GM23338 (cell line): Measurements from ENCODE around the gene KRT71. TPM values are rescaled to one million over a fixed set of nuclear protein-coding genes. Genes with fewer than 3 reads are reported as not detected.

ENCODE experiments used
- ATAC-seq: fragments of 200-7000 bp; cut with Tn5 transposase; 3 replicates; pipeline ENCODE4 v1.9.1; 2020
- DNase-seq: peaks from one replicate; pipeline ENCODE4 v3.0.0-alpha.2; 2015; ENCODE audit warnings: low spot score
- H2AFZ ChIP-seq: fragments of 200-600 bp; sonication (generic); 2 replicates; pipeline ENCODE4 v1.8.0; 2016; ENCODE audit warnings: antibody characterized with exemption, mild to moderate bottlenecking, moderate library complexity
- H3F3A ChIP-seq: fragments of 200-600 bp; sonication (generic); replicated peaks from 2 replicates; pipeline ENCODE4 v1.8.0; 2017; ENCODE audit warnings: antibody characterized with exemption, mixed run types, low read depth
- H3K27ac ChIP-seq: fragments of 200-600 bp; sonication (generic); 2 replicates; pipeline ENCODE4 v1.6.1; 2016; ENCODE audit warnings: low read depth
- H3K27me3 ChIP-seq: fragments of 200-600 bp; sonication (generic); 2 replicates; pipeline ENCODE4 v1.8.0; 2016; ENCODE audit warnings: mild to moderate bottlenecking, mixed run types, moderate library complexity; ENCODE audit not compliant: insufficient read depth
- H3K36me3 ChIP-seq: fragments of 200-600 bp; sonication (generic); 2 replicates; pipeline ENCODE4 v1.8.0; 2016; ENCODE audit warnings: mild to moderate bottlenecking; ENCODE audit not compliant: insufficient read depth
- H3K4me1 ChIP-seq: fragments of 200-600 bp; sonication (generic); 2 replicates; pipeline ENCODE4 v1.8.0; 2016; ENCODE audit warnings: mild to moderate bottlenecking, moderate library complexity; ENCODE audit not compliant: insufficient read depth
- H3K4me2 ChIP-seq: fragments of 200-600 bp; sonication (generic); 2 replicates; pipeline ENCODE4 v1.7.1; 2017; ENCODE audit warnings: mixed run types
- H3K4me3 ChIP-seq: fragments of 200-600 bp; sonication (generic); 2 replicates; pipeline ENCODE4 v1.6.1; 2016; ENCODE audit warnings: mixed run types
- H3K79me2 ChIP-seq: fragments of 200-600 bp; sonication (generic); replicated peaks from 2 replicates; pipeline ENCODE4 v1.8.0; 2017; ENCODE audit warnings: mild to moderate bottlenecking; ENCODE audit not compliant: insufficient read depth
- H3K9me2 ChIP-seq: fragments of 200-600 bp; sonication (generic); 2 replicates; pipeline ENCODE4 v1.8.0; 2017; ENCODE audit not compliant: insufficient read depth
- H4K20me1 ChIP-seq: fragments of 200-600 bp; sonication (generic); replicated peaks from 2 replicates; pipeline ENCODE4 v1.8.0; 2017; ENCODE audit warnings: mild to moderate bottlenecking; ENCODE audit not compliant: insufficient read depth
- H3K27ac Mint-ChIP-seq: 2 replicates; pipeline ENCODE4 v1.8.0; 2020; ENCODE audit warnings: inconsistent platforms, mild to moderate bottlenecking, moderate library complexity, mixed read lengths
- H3K27me3 Mint-ChIP-seq: 3 replicates; pipeline ENCODE4 v1.8.0; 2022; ENCODE audit warnings: low read depth, mild to moderate bottlenecking, moderate library complexity, mixed read lengths, inconsistent platforms; ENCODE audit not compliant: insufficient read depth, poor library complexity
- H3K36me3 Mint-ChIP-seq: 3 replicates; pipeline ENCODE4 v1.8.0; 2021; ENCODE audit warnings: low read depth, mild to moderate bottlenecking, inconsistent platforms, moderate library complexity, mixed read lengths
- H3K4me1 Mint-ChIP-seq: 3 replicates; pipeline ENCODE4 v1.8.0; 2020; ENCODE audit warnings: mild to moderate bottlenecking, inconsistent platforms, mixed read lengths
- H3K4me3 Mint-ChIP-seq: 3 replicates; pipeline ENCODE4 v1.8.0; 2021; ENCODE audit warnings: moderate library complexity, mild to moderate bottlenecking, inconsistent platforms, mixed read lengths
- H3K9me3 Mint-ChIP-seq: 3 replicates; pipeline ENCODE4 v1.8.0; 2020; ENCODE audit warnings: moderate library complexity, mild to moderate bottlenecking, inconsistent platforms, mixed read lengths
- CTCF ChIP-seq, 2 experiments: fragments of 200-600 bp in 1 of 2; sonication (generic) in 1 of 2; conservative IDR thresholded peaks; 2 replicates each; pipeline versions ENCODE4 v1.5.1 to v1.6.1; 2016 to 2017; ENCODE audit warnings: antibody characterized with exemption in 2 of 2, low read depth in 2 of 2, mild to moderate bottlenecking in 2 of 2, moderate library complexity in 1 of 2
- ETS1 ChIP-seq: IDR thresholded peaks from 2 replicates; pipeline ENCODE4 v1.6.1; 2016; ENCODE audit warnings: antibody characterized with exemption
- EZH2 ChIP-seq: fragments of 200-600 bp; sonication (generic); IDR thresholded peaks from one replicate; pipeline ENCODE4 v1.8.0; 2017; ENCODE audit warnings: antibody characterized with exemption, mild to moderate bottlenecking, low read depth; ENCODE audit not compliant: unreplicated experiment
- EZH2phosphoT487 ChIP-seq: fragments of 200-600 bp; sonication (generic); IDR thresholded peaks from one replicate; pipeline ENCODE4 v1.8.1; 2018; ENCODE audit warnings: antibody characterized with exemption; ENCODE audit not compliant: unreplicated experiment
- JUNB ChIP-seq: IDR thresholded peaks from one replicate; pipeline ENCODE4 v1.6.1; 2016; ENCODE audit warnings: antibody characterized with exemption; ENCODE audit not compliant: unreplicated experiment
- POLR2AphosphoS5 ChIP-seq: IDR thresholded peaks from 2 replicates; pipeline ENCODE4 v1.6.1; 2016; ENCODE audit warnings: antibody characterized with exemption, low read depth
- STAT1 ChIP-seq: IDR thresholded peaks from one replicate; pipeline ENCODE4 v1.6.1; 2016; ENCODE audit warnings: antibody characterized with exemption; ENCODE audit not compliant: unreplicated experiment
- ZNF114 ChIP-seq: fragments of 250-450 bp; sonication (Bioruptor Pico); IDR thresholded peaks from 2 replicates; pipeline ENCODE4 v1.5.0; 2020; ENCODE audit warnings: mild to moderate bottlenecking, moderate library complexity
- polyA plus RNA-seq: library from polyadenylated mRNA; unstranded; fragments of >200 nt; fragmentation: Nextera tagmentation; extraction: Ambion mirVana; gene quantifications from 2 replicates; pipeline ENCODE4 v1.2.1, GENCODE V29; 2016
- total RNA-seq: library from RNA; depleted of rRNA; stranded (reverse); fragments of >200 nt; shearing (Covaris generic); gene quantifications from 2 replicates; pipeline ENCODE4 v1.2.3, GENCODE V29; 2014
- TF ChIP-seq, protein P1 (sequence below): fragments of 250-450 bp; sonication (Bioruptor Pico); IDR thresholded peaks from 2 replicates; pipeline ENCODE4 v1.5.0; 2020; ENCODE audit warnings: mild to moderate bottlenecking, moderate library complexity
- TF ChIP-seq, protein P2 (sequence below): IDR thresholded peaks from one replicate; pipeline ENCODE4 v1.6.1; 2018; ENCODE audit warnings: antibody characterized with exemption; ENCODE audit not compliant: unreplicated experiment

The KRT71 gene
- total and polyA plus RNA-seq, 2 experiments from 2014 or later = not detected

GRCh38 chr12:52600071-52600470 lies 47.1 kb upstream of the KRT71 start:
- no peak overlapping the region for H2AFZ ChIP-seq
- Mint-ChIP-seq H3K36me3 (no peaks in the 10 kb centered on the region), H3K4me3 (no peak overlapping the region), H3K4me1 (no peaks in the 10 kb centered on the region), H3K9me3 (no peaks in the 10 kb centered on the region; the same call in 2 of the 3 replicates), H3K27me3 (peaks cover 12% of the 10 kb centered on the region), H3K27ac (no peak overlapping the region)
- H3K4me3 ChIP-seq = no peak overlapping the region
- H3K27ac ChIP-seq = no peak overlapping the region
- ATAC-seq = no peak
- no peak for DNase-seq
- no peaks in the 10 kb centered on the region for H3K36me3 ChIP-seq
- no peak overlapping the region for H3K4me2 ChIP-seq
- peaks cover 24% of the 10 kb centered on the region for H3K27me3 ChIP-seq
- no peaks in the 10 kb centered on the region for H3K9me2 ChIP-seq
- H3F3A ChIP-seq = no peaks in the 10 kb centered on the region
- H4K20me1 ChIP-seq = no peaks in the 10 kb centered on the region
- TF ChIP-seq POLR2AphosphoS5 = no peak
- TF ChIP-seq ETS1 = no peak
- no peak for TF ChIP-seq EZH2
- TF ChIP-seq ZNF114 (CRISPR knock-in tag) = no peak
- TF ChIP-seq EZH2phosphoT487 = no peak
- TF ChIP-seq CTCF (conservative IDR thresholded peaks at IDR 0.05; ENCODE audit: low read depth in 2 of 2) = no peak
- TF ChIP-seq STAT1 = no peak
- H3K79me2 ChIP-seq = no peaks in the 10 kb centered on the region
- H3K4me1 ChIP-seq = no peaks in the 10 kb centered on the region

DNA sequence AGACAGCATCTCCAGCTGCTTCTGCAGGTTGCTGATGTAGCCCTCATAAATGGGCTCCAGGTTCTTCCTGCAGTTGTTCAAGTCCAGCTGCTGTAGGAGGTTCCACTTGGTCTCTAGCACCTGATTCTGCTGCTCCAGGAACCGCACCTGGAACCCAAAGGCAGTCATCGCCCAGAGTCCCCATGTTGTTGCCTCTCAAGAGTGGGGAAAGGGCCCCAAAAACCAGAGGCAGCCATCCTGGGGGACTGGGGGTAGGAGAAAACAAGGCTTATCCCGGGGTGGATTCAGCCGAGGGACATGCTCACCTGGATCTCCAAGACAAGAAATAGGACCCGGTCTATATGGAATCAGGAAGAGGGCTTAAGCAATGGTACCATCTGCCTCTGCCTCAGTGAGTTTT lies 46.0 kb upstream of the KRT71 start:
- Mint-ChIP-seq H3K27ac (no peak overlapping the region), H3K4me3 (no peak overlapping the region), H3K36me3 (no peaks in the 10 kb centered on the region), H3K27me3 (peaks cover 12% of the 10 kb centered on the region), H3K9me3 (no peaks in the 10 kb centered on the region; the same call in 2 of the 3 replicates), H3K4me1 (no peaks in the 10 kb centered on the region)
- H3K79me2 ChIP-seq = no peaks in the 10 kb centered on the region
- H3F3A ChIP-seq = no peaks in the 10 kb centered on the region
- H3K9me2 ChIP-seq = no peaks in the 10 kb centered on the region
- no peaks in the 10 kb centered on the region for H4K20me1 ChIP-seq
- H3K4me2 ChIP-seq = no peak overlapping the region
- H3K27ac ChIP-seq = no peak overlapping the region
- no peak overlapping the region for H3K4me3 ChIP-seq
- no peaks in the 10 kb centered on the region for H3K36me3 ChIP-seq
- no peak for DNase-seq
- H3K27me3 ChIP-seq = peaks cover 24% of the 10 kb centered on the region
- no peaks in the 10 kb centered on the region for H3K4me1 ChIP-seq
- H2AFZ ChIP-seq = no peak overlapping the region
- ATAC-seq = no peak
- TF ChIP-seq, protein P1, sequence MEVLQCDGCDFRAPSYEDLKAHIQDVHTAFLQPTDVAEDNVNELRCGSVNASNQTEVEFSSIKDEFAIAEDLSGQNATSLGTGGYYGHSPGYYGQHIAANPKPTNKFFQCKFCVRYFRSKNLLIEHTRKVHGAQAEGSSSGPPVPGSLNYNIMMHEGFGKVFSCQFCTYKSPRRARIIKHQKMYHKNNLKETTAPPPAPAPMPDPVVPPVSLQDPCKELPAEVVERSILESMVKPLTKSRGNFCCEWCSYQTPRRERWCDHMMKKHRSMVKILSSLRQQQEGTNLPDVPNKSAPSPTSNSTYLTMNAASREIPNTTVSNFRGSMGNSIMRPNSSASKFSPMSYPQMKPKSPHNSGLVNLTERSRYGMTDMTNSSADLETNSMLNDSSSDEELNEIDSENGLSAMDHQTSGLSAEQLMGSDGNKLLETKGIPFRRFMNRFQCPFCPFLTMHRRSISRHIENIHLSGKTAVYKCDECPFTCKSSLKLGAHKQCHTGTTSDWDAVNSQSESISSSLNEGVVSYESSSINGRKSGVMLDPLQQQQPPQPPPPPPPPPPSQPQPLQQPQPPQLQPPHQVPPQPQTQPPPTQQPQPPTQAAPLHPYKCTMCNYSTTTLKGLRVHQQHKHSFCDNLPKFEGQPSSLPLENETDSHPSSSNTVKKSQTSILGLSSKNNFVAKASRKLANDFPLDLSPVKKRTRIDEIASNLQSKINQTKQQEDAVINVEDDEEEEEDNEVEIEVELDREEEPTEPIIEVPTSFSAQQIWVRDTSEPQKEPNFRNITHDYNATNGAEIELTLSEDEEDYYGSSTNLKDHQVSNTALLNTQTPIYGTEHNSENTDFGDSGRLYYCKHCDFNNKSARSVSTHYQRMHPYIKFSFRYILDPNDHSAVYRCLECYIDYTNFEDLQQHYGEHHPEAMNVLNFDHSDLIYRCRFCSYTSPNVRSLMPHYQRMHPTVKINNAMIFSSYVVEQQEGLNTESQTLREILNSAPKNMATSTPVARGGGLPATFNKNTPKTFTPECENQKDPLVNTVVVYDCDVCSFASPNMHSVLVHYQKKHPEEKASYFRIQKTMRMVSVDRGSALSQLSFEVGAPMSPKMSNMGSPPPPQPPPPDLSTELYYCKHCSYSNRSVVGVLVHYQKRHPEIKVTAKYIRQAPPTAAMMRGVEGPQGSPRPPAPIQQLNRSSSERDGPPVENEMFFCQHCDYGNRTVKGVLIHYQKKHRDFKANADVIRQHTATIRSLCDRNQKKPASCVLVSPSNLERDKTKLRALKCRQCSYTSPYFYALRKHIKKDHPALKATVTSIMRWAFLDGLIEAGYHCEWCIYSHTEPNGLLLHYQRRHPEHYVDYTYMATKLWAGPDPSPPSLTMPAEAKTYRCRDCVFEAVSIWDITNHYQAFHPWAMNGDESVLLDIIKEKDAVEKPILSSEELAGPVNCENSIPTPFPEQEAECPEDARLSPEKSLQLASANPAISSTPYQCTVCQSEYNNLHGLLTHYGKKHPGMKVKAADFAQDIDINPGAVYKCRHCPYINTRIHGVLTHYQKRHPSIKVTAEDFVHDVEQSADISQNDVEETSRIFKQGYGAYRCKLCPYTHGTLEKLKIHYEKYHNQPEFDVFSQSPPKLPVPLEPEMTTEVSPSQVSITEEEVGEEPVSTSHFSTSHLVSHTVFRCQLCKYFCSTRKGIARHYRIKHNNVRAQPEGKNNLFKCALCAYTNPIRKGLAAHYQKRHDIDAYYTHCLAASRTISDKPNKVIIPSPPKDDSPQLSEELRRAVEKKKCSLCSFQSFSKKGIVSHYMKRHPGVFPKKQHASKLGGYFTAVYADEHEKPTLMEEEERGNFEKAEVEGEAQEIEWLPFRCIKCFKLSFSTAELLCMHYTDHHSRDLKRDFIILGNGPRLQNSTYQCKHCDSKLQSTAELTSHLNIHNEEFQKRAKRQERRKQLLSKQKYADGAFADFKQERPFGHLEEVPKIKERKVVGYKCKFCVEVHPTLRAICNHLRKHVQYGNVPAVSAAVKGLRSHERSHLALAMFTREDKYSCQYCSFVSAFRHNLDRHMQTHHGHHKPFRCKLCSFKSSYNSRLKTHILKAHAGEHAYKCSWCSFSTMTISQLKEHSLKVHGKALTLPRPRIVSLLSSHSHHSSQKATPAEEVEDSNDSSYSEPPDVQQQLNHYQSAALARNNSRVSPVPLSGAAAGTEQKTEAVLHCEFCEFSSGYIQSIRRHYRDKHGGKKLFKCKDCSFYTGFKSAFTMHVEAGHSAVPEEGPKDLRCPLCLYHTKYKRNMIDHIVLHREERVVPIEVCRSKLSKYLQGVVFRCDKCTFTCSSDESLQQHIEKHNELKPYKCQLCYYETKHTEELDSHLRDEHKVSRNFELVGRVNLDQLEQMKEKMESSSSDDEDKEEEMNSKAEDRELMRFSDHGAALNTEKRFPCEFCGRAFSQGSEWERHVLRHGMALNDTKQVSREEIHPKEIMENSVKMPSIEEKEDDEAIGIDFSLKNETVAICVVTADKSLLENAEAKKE = no peak
- TF ChIP-seq, protein P2, sequence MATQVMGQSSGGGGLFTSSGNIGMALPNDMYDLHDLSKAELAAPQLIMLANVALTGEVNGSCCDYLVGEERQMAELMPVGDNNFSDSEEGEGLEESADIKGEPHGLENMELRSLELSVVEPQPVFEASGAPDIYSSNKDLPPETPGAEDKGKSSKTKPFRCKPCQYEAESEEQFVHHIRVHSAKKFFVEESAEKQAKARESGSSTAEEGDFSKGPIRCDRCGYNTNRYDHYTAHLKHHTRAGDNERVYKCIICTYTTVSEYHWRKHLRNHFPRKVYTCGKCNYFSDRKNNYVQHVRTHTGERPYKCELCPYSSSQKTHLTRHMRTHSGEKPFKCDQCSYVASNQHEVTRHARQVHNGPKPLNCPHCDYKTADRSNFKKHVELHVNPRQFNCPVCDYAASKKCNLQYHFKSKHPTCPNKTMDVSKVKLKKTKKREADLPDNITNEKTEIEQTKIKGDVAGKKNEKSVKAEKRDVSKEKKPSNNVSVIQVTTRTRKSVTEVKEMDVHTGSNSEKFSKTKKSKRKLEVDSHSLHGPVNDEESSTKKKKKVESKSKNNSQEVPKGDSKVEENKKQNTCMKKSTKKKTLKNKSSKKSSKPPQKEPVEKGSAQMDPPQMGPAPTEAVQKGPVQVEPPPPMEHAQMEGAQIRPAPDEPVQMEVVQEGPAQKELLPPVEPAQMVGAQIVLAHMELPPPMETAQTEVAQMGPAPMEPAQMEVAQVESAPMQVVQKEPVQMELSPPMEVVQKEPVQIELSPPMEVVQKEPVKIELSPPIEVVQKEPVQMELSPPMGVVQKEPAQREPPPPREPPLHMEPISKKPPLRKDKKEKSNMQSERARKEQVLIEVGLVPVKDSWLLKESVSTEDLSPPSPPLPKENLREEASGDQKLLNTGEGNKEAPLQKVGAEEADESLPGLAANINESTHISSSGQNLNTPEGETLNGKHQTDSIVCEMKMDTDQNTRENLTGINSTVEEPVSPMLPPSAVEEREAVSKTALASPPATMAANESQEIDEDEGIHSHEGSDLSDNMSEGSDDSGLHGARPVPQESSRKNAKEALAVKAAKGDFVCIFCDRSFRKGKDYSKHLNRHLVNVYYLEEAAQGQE = no peak
- TF ChIP-seq POLR2AphosphoS5 = no peak
- TF ChIP-seq JUNB = no peak
